Neutrophil (primary cell): ENCODE results near the gene AJAP1.

Experiments
- H3K27ac ChIP-seq: fragments of 200-600 bp; sonication (generic); 2 replicates; pipeline ENCODE4 v1.5.1; 2016; ENCODE audit warnings: mild to moderate bottlenecking, moderate library complexity
- H3K27me3 ChIP-seq: fragments of 200-600 bp; sonication (generic); 2 replicates; pipeline ENCODE4 v1.6.0; 2016; ENCODE audit warnings: mild to moderate bottlenecking
- H3K36me3 ChIP-seq: fragments of 200-600 bp; sonication (generic); 2 replicates; pipeline ENCODE4 v1.5.1; 2017
- H3K4me1 ChIP-seq, 2 experiments: fragments of 200-600 bp in 1 of 2; sonication (generic) in 1 of 2; 1 replicate in 1 of 2; 2 replicates in 1 of 2; pipeline versions ENCODE4 v1.5.1 to v1.6.1; 2013 to 2016; ENCODE audit warnings: low read depth in 1 of 2, low read length in 1 of 2, mild to moderate bottlenecking in 1 of 2, moderate library complexity in 1 of 2; ENCODE audit not compliant: control insufficient read depth in 1 of 2, insufficient read depth in 1 of 2
- H3K4me3 ChIP-seq, 2 experiments: fragments of 200-600 bp in 1 of 2; sonication (generic) in 1 of 2; 1 replicate in 1 of 2; 2 replicates in 1 of 2; pipeline ENCODE4 v1.5.1; 2013 to 2016; ENCODE audit warnings: low read depth in 1 of 2, low read length in 1 of 2, mild to moderate bottlenecking in 1 of 2, moderate library complexity in 1 of 2
- H3K9me3 ChIP-seq: fragments of 200-600 bp; sonication (generic); 2 replicates; pipeline ENCODE4 v1.5.1; 2016
- CTCF ChIP-seq: fragments of 200-600 bp; sonication (generic); IDR thresholded peaks from 2 replicates; pipeline ENCODE4 v1.5.1; 2016; ENCODE audit warnings: antibody characterized with exemption

The AJAP1 gene

GRCh38 chr1:4626061-4626460, 28.3 kb upstream of the AJAP1 start:
- Histone ChIP-seq H3K9me3 (no peaks in the 10 kb centered on the region), H3K27me3 (no peaks in the 10 kb centered on the region), H3K4me3 (no peak overlapping the region), H3K36me3 (no peaks in the 10 kb centered on the region), H3K4me1 (no peaks in the 10 kb centered on the region), H3K27ac (no peak overlapping the region)
- TF ChIP-seq CTCF, result no peak

- Histone ChIP-seq H3K27ac (no peak overlapping the region), H3K4me1 (no peaks in the 10 kb centered on the region), H3K36me3 (no peaks in the 10 kb centered on the region), H3K4me3 (no peak overlapping the region), H3K9me3 (no peaks in the 10 kb centered on the region), H3K27me3 (no peaks in the 10 kb centered on the region)
- no peak for TF ChIP-seq CTCF
Observed at GRCh38 chr1:4626560-4627319, 27.7 kb upstream of the AJAP1 start.

- Histone ChIP-seq H3K36me3 (no peaks in the 10 kb centered on the region), H3K4me1 (no peaks in the 10 kb centered on the region), H3K27me3 (no peaks in the 10 kb centered on the region), H3K9me3 (no peaks in the 10 kb centered on the region), H3K27ac (no peak overlapping the region), H3K4me3 (no peak overlapping the region)
- TF ChIP-seq CTCF, result no peak
Observed at GRCh38 chr1:4627353-4627752, 27.1 kb upstream of the AJAP1 start.

GRCh38 chr1:4628992-4629391, 25.4 kb upstream of the AJAP1 start:
- Histone ChIP-seq H3K4me1 (no peaks in the 10 kb centered on the region), H3K36me3 (no peaks in the 10 kb centered on the region), H3K27ac (no peak overlapping the region), H3K9me3 (no peaks in the 10 kb centered on the region), H3K4me3 (no peak overlapping the region), H3K27me3 (no peaks in the 10 kb centered on the region)
- no peak for TF ChIP-seq CTCF

GRCh38 chr1:4630561-4630960, 23.8 kb upstream of the AJAP1 start:
- no peak overlapping the region for H3K27ac ChIP-seq
- H3K27me3 ChIP-seq, result no peaks in the 10 kb centered on the region
- H3K4me3 ChIP-seq, result no peak overlapping the region
- TF ChIP-seq CTCF, result no peak
- H3K4me1 ChIP-seq, result no peaks in the 10 kb centered on the region
- no peaks in the 10 kb centered on the region for H3K9me3 ChIP-seq
- no peaks in the 10 kb centered on the region for H3K36me3 ChIP-seq
